ENCODE data around the gene IMPG1. TPM values are rescaled to one million over a fixed set of nuclear protein-coding genes. Genes with fewer than 3 reads are reported as not detected.

The IMPG1 gene
- total and polyA plus RNA-seq, 4 donors: 0.10 to 1.7 (median 0.42) TPM

- Histone ChIP-seq H3K36me3 (ENCODE audit: control insufficient read depth, insufficient read depth, low read length) (no peaks in the 10 kb centered on the region), H3K4me3 (ENCODE audit: low read depth, low read length) (peak overlapping the region; percentile 49), H3K4me1 (ENCODE audit: control insufficient read depth, insufficient read depth, low read length) (peaks cover 13% of the 10 kb centered on the region), H3K9me3 (ENCODE audit: control insufficient read depth, insufficient read depth, low read length) (no peaks in the 10 kb centered on the region), H3K27ac (ENCODE audit: low read depth, low read length) (peak overlapping the region; percentile 7), H3K27me3 (ENCODE audit: control insufficient read depth, insufficient read depth, low read length) (no peaks in the 10 kb centered on the region)
- peak; percentile 58 to 98 (median 79) for DNase-seq (ENCODE audit: low read depth in 4 of 6, low spot score in 6 of 6)
- 6% methylated on average over 27 of the region's 32 CpGs for WGBS (ENCODE audit: insufficient coverage)
Measured at GRCh38 chr6:75934643-75935472, 137.6 kb downstream of the IMPG1 start.

DNA sequence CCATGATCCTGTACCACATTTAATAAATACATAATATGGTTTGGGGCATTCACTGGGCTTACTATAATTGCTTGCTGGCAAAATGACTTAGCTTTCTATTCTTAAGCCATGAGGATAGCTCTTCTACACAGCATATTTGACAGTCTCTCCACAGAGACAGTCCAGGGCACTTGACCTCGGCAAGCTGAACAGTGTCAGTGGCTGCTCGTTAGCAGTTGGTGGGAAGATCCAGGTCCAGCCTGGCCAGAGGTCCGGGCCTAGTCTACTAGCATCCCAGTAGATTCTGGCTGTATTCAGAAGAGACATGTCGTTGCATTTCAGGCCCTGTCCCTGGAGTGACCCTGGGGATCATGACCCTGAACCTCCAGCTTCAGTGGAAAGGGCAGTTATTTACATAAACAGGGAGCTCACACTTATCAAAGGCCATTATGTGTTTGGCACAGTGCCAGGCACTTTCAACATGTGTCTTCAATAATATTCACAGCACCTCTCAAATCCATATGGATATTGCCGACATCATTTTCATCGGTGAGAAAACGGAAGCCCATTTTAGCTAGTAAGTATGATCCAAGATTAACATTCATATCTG lies 139.0 kb downstream of the IMPG1 start:
- WGBS (ENCODE audit: insufficient coverage): 61% methylated on average over 4 of the region's 7 CpGs

DNA sequence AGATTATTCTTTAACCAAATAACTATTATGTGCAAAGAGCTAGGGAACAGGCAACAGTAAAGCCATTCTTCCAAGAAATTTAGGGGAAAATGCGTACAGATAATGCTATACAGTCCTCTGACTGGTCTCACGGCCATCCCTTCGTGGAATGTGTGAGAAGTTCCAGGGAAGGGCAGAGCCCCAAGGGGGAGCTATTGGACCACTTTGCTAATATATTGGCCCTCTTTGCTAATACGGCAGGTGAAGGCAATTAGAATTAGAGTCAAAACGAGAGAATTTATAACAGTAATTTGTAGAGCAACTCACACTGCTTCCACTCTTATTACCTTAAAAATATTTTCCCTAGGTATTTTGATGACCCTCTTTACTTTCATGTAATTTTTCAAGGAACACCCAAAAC lies 140.4 kb downstream of the IMPG1 start:
- Histone ChIP-seq H3K27ac (ENCODE audit: low read depth, low read length) (no peak overlapping the region), H3K4me3 (ENCODE audit: low read depth, low read length) (no peak overlapping the region), H3K36me3 (ENCODE audit: control insufficient read depth, insufficient read depth, low read length) (no peaks in the 10 kb centered on the region), H3K27me3 (ENCODE audit: control insufficient read depth, insufficient read depth, low read length) (no peaks in the 10 kb centered on the region), H3K9me3 (ENCODE audit: control insufficient read depth, insufficient read depth, low read length) (no peaks in the 10 kb centered on the region), H3K4me1 (ENCODE audit: control insufficient read depth, insufficient read depth, low read length) (peaks cover 13% of the 10 kb centered on the region)
- DNase-seq (ENCODE audit: low read depth in 4 of 6, low spot score in 6 of 6): peak in 3 of 6 donors; percentile 44 to 84 (median 66)
- 29% methylated on average over 3 of the region's 5 CpGs for WGBS (ENCODE audit: insufficient coverage)

More for the DNA sequence above, 139.0 kb downstream of the IMPG1 start:
- H3K4me1 ChIP-seq (ENCODE audit: control insufficient read depth, insufficient read depth, low read length): peaks cover 13% of the 10 kb centered on the region
- H3K27me3 ChIP-seq (ENCODE audit: control insufficient read depth, insufficient read depth, low read length): no peaks in the 10 kb centered on the region
- no peak for DNase-seq (ENCODE audit: low read depth in 4 of 6, low spot score in 6 of 6)
- no peak overlapping the region for H3K4me3 ChIP-seq (ENCODE audit: low read depth, low read length)
- H3K36me3 ChIP-seq (ENCODE audit: control insufficient read depth, insufficient read depth, low read length): no peaks in the 10 kb centered on the region
- H3K9me3 ChIP-seq (ENCODE audit: control insufficient read depth, insufficient read depth, low read length): no peaks in the 10 kb centered on the region
- no peak overlapping the region for H3K27ac ChIP-seq (ENCODE audit: low read depth, low read length)

DNA sequence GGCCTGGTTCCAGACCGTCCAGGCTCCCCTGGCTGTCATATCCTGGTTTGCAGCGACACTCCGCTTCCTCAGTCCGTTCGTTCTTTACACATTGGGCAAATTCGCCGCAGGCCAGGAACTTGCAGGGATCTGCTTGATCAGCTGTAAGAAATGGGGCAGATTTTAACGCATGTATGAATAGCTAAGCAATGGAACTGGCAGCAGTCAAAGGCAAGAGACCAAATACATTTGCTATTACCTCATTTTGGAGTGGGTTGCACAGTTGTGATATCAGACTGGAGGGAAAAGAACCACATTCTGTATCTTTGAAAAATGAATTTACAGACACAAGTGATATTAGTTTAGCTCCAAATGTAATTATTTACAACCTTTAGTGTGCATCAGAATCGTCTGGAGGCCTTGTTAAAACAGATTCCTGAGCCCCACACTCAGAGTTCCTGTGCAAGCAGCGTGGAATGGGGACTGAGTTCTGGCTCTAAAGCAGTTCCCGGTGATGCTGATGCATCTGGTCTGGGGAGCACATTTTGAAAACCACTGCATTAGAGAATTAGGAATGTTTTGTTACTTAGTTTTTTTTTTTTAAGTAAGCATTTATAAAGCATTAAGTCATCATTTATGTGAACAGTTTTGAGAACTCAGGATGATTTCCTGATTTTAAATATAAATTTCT lies 141.3 kb downstream of the IMPG1 start:
- no peak overlapping the region for H3K27ac ChIP-seq (ENCODE audit: low read depth, low read length)
- no peaks in the 10 kb centered on the region for H3K36me3 ChIP-seq (ENCODE audit: control insufficient read depth, insufficient read depth, low read length)
- no peak overlapping the region for H3K4me3 ChIP-seq (ENCODE audit: low read depth, low read length)
- no peaks in the 10 kb centered on the region for H3K27me3 ChIP-seq (ENCODE audit: control insufficient read depth, insufficient read depth, low read length)
- H3K9me3 ChIP-seq (ENCODE audit: control insufficient read depth, insufficient read depth, low read length): no peaks in the 10 kb centered on the region
- peak in 1 of 6 donors; percentile 19 for DNase-seq (ENCODE audit: low read depth in 4 of 6, low spot score in 6 of 6)
- peaks cover 13% of the 10 kb centered on the region for H3K4me1 ChIP-seq (ENCODE audit: control insufficient read depth, insufficient read depth, low read length)
- 79% methylated on average over 9 of the region's 11 CpGs for WGBS (ENCODE audit: insufficient coverage)

DNA sequence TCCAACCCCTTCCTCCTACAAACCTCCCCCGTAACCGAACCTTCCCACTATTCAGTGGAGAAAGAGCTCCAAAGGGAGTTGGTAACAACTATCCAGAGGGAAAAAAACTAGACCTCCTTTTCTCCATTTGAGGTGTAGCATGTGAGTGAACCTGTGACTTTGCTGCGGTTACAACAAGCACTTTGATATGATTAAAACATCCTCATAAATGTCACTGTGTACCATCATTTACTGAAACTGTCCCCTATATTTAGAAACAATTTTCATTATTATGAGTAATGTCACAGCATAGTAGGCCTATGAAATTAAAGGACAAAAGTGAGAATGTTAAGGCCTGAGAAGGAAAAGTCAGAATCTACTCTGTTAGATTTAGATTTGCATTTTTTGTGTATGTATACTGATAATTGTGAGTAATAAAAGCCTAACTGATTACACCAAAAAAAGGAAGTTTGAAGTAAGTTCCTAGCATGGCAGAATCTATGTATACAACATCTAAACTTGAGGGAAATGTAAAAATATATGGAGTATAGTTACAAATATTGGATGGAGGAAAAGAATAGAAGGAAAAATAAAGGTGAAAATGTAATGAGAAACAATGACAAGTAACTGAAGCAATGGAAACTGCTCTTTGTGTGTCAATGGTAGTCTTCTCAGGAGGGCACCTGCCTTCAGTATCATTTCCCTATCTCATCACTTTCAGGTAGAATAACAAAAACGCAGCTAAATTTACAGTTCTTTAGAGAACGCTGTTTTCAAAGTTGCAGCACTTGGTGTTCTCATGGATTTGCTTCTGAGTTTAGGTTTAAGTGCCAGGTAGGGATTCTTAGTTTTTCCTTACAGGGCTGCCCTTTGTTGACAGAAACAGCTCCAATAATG lies 145.9 kb downstream of the IMPG1 start:
- WGBS (ENCODE audit: insufficient coverage): no CpG with 5 or more reads among the region's 5 CpGs
- no peak for DNase-seq (ENCODE audit: low read depth in 4 of 6, low spot score in 6 of 6)
- Histone ChIP-seq H3K36me3 (ENCODE audit: control insufficient read depth, insufficient read depth, low read length) (no peaks in the 10 kb centered on the region), H3K9me3 (ENCODE audit: control insufficient read depth, insufficient read depth, low read length) (no peaks in the 10 kb centered on the region), H3K4me3 (ENCODE audit: low read depth, low read length) (no peak overlapping the region), H3K27me3 (ENCODE audit: control insufficient read depth, insufficient read depth, low read length) (no peaks in the 10 kb centered on the region), H3K27ac (ENCODE audit: low read depth, low read length) (no peak overlapping the region), H3K4me1 (ENCODE audit: control insufficient read depth, insufficient read depth, low read length) (no peaks in the 10 kb centered on the region)

- Histone ChIP-seq H3K27ac (ENCODE audit: low read depth, low read length) (no peak overlapping the region), H3K27me3 (ENCODE audit: control insufficient read depth, insufficient read depth, low read length) (no peaks in the 10 kb centered on the region), H3K36me3 (ENCODE audit: control insufficient read depth, insufficient read depth, low read length) (peaks cover 5% of the 10 kb centered on the region), H3K4me1 (ENCODE audit: control insufficient read depth, insufficient read depth, low read length) (no peaks in the 10 kb centered on the region), H3K4me3 (ENCODE audit: low read depth, low read length) (no peak overlapping the region), H3K9me3 (ENCODE audit: control insufficient read depth, insufficient read depth, low read length) (no peaks in the 10 kb centered on the region)
- DNase-seq (ENCODE audit: low read depth in 4 of 6, low spot score in 6 of 6): no peak
Measured at GRCh38 chr6:75922226-75922625, 150.2 kb downstream of the IMPG1 start.

- no peaks in the 10 kb centered on the region for H3K27me3 ChIP-seq (ENCODE audit: control insufficient read depth, insufficient read depth, low read length)
- H3K27ac ChIP-seq (ENCODE audit: low read depth, low read length): no peak overlapping the region
- no peaks in the 10 kb centered on the region for H3K9me3 ChIP-seq (ENCODE audit: control insufficient read depth, insufficient read depth, low read length)
- no peaks in the 10 kb centered on the region for H3K4me1 ChIP-seq (ENCODE audit: control insufficient read depth, insufficient read depth, low read length)
- DNase-seq (ENCODE audit: low read depth in 4 of 6, low spot score in 6 of 6): no peak
- no peak overlapping the region for H3K4me3 ChIP-seq (ENCODE audit: low read depth, low read length)
- H3K36me3 ChIP-seq (ENCODE audit: control insufficient read depth, insufficient read depth, low read length): no peaks in the 10 kb centered on the region
Measured at GRCh38 chr6:75913040-75913439, 159.4 kb downstream of the IMPG1 start.

DNA sequence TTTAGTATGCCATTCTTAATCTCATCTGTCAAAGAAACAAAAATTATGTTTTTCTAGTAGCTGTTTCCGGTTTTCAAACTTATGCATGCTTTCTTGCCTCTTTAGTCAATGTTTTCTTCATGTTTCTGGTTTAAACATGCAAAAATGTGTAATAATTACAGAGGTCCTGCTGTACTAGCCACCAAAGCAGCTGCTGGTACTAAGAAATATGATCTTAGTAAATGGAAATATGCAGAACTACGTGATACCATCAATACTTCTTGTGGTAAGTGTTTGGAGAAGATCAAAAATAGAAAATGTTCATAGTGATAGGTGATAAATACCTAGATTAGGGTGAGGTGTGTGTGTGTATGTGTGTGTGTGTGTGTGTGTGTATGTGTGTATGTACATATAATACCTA lies 165.0 kb downstream of the IMPG1 start:
- Histone ChIP-seq H3K27ac (ENCODE audit: low read depth, low read length) (no peak overlapping the region), H3K9me3 (ENCODE audit: control insufficient read depth, insufficient read depth, low read length) (no peaks in the 10 kb centered on the region), H3K36me3 (ENCODE audit: control insufficient read depth, insufficient read depth, low read length) (peaks cover 2% of the 10 kb centered on the region), H3K4me3 (ENCODE audit: low read depth, low read length) (no peak overlapping the region), H3K4me1 (ENCODE audit: control insufficient read depth, insufficient read depth, low read length) (no peaks in the 10 kb centered on the region), H3K27me3 (ENCODE audit: control insufficient read depth, insufficient read depth, low read length) (no peaks in the 10 kb centered on the region)
- DNase-seq (ENCODE audit: low read depth in 4 of 6, low spot score in 6 of 6): no peak
- WGBS (ENCODE audit: insufficient coverage): 100% methylated on average over 1 of the region's 2 CpGs

- Histone ChIP-seq H3K27ac (ENCODE audit: low read depth, low read length) (no peak overlapping the region), H3K27me3 (ENCODE audit: control insufficient read depth, insufficient read depth, low read length) (no peaks in the 10 kb centered on the region), H3K4me1 (ENCODE audit: control insufficient read depth, insufficient read depth, low read length) (no peaks in the 10 kb centered on the region), H3K4me3 (ENCODE audit: low read depth, low read length) (no peak overlapping the region), H3K9me3 (ENCODE audit: control insufficient read depth, insufficient read depth, low read length) (no peaks in the 10 kb centered on the region), H3K36me3 (ENCODE audit: control insufficient read depth, insufficient read depth, low read length) (peaks cover 2% of the 10 kb centered on the region)
- no peak for DNase-seq (ENCODE audit: low read depth in 4 of 6, low spot score in 6 of 6)
- no CpG with 5 or more reads among the region's 3 CpGs for WGBS (ENCODE audit: insufficient coverage)
Measured at GRCh38 chr6:75906871-75907270, 165.6 kb downstream of the IMPG1 start.

All from spinal cord (tissue), 10 donors.